A549 treated with DMSO at 1 μM for 4 hours (cell line): Measurements from ENCODE around the gene ELL. TPM values are rescaled to one million over a fixed set of nuclear protein-coding genes. Genes with fewer than 3 reads are reported as not detected.

Source experiments
- total RNA-seq: library from RNA; stranded (reverse); fragments of 200-300 nt; extraction: Qiagen RNA extraction; gene quantifications from 5 replicates; pipeline ENCODE4 v1.2.3, GENCODE V29; 2022; ENCODE audit warnings: low read depth

The ELL gene
- 4.9 to 5.5 TPM (median 5.0 TPM) in 5 replicates for total RNA-seq

GRCh38 chr19:18521692-18522123 lies at the start of gene ELL:
Gene ELL, minus strand, starts transcription at chr19:18522070. Its CDS starts 15 bp downstream, at chr19:18522055.

GRCh38 chr19:18557411-18558201 lies 35.7 kb upstream of the ELL start, which contains the start of gene KXD1:
Gene KXD1, plus strand, starts transcription at chr19:18557870. Its CDS starts 4,187 bp downstream, at chr19:18562057.

GRCh38 chr19:18542941-18543813 lies 21.3 kb upstream of the ELL start, which contains the start of gene FKBP8:
Gene FKBP8, minus strand, starts transcription at chr19:18543573. Its CDS starts 1,603 bp downstream, at chr19:18541970.

GRCh38 chr19:18437491-18438330 lies 84.2 kb downstream of the ELL start, which contains the start of gene ISYNA1:
Gene ISYNA1, minus strand, starts transcription at chr19:18438133. Its CDS starts 154 bp downstream, at chr19:18437979.

GRCh38 chr19:18419195-18419698 lies 102.6 kb downstream of the ELL start, which contains the start of gene SSBP4:
Gene SSBP4, plus strand, starts transcription at chr19:18419398. Its CDS starts 251 bp downstream, at chr19:18419649.

GRCh38 chr19:18397242-18398202 lies 124.3 kb downstream of the ELL start, which contains the start of gene LRRC25:
Gene LRRC25, minus strand, starts transcription at chr19:18397622. Its CDS starts 659 bp downstream, at chr19:18396963.

Other genes starting within 250 kb of the ELL start
- gene IQCN, start 247.6 kb downstream of the ELL start, total RNA-seq: 0.25 to 0.69 TPM (median 0.51 TPM) in 5 replicates
- gene JUND, start 240.4 kb downstream of the ELL start, total RNA-seq: 32.2 to 63.7 TPM (median 50.1 TPM) in 5 replicates
- gene LSM4, start 199.0 kb downstream of the ELL start, total RNA-seq: 214 to 233 TPM (median 229 TPM) in 5 replicates
- gene PGPEP1, start 181.5 kb downstream of the ELL start, total RNA-seq: 2.2 to 4.3 TPM (median 3.7 TPM) in 5 replicates
- gene GDF15, start 135.9 kb downstream of the ELL start, total RNA-seq: 40.6 to 72.6 TPM (median 50.5 TPM) in 5 replicates
- gene LRRC25, start 124.4 kb downstream of the ELL start, total RNA-seq: not detected in 5 replicates
- gene SSBP4, start 102.7 kb downstream of the ELL start, total RNA-seq: 42.9 to 62.5 TPM (median 44.8 TPM) in 5 replicates
- gene ISYNA1, start 83.9 kb downstream of the ELL start, total RNA-seq: 30.2 to 44.3 TPM (median 37.1 TPM) in 5 replicates
- gene FKBP8, start 21.5 kb upstream of the ELL start, total RNA-seq: 133 to 151 TPM (median 136 TPM) in 5 replicates
- gene KXD1, start 35.8 kb upstream of the ELL start, total RNA-seq: 87.9 to 111 TPM (median 98.4 TPM) in 5 replicates
- 1,087 to 1,167 TPM (median 1,108 TPM) in 5 replicates for gene UBA52, start 49.8 kb upstream of the ELL start, total RNA-seq
- gene REX1BD, start 66.7 kb upstream of the ELL start, total RNA-seq: 37.0 to 53.9 TPM (median 50.4 TPM) in 5 replicates
- gene CRLF1, start 84.7 kb upstream of the ELL start, total RNA-seq: 1.5 to 4.5 TPM (median 3.0 TPM) in 5 replicates
- gene TMEM59L, start 90.8 kb upstream of the ELL start, total RNA-seq: 3.6 to 6.3 TPM (median 5.4 TPM) in 5 replicates
- 3.1 to 4.4 TPM (median 3.2 TPM) in 5 replicates for gene KLHL26, start 115.0 kb upstream of the ELL start, total RNA-seq
- 2.2 to 5.6 TPM (median 4.6 TPM) in 5 replicates for gene CRTC1, start 161.6 kb upstream of the ELL start, total RNA-seq